NCI-H69 (cell line): ENCODE measurements around the gene GABRG2.

ENCODE experiments used
- DNase-seq: peaks from one replicate; lab custom pipeline; 2025; lab: John Stamatoyannopoulos, UW

GABRG2 gene

DNA sequence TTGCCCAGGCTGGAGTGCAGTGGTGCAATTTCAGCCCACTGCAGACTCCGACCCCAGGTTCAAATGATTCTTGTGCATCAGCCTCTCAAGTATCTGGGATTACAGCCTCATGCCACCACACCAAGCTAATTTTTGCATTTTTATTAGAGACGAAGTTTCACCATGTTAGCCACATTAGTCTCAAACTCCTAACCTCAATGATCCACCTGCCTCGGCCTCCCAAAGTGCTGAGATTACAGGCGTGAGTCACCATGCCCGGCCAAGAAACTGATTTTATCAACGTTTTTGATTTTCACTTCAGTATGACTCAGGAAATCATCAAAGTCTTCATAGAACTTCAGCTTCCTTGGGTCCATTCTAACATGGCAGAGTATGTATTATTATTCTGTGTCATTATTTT is 125.4 kb downstream of the GABRG2 start:
- DNase-seq = no peak

DNA sequence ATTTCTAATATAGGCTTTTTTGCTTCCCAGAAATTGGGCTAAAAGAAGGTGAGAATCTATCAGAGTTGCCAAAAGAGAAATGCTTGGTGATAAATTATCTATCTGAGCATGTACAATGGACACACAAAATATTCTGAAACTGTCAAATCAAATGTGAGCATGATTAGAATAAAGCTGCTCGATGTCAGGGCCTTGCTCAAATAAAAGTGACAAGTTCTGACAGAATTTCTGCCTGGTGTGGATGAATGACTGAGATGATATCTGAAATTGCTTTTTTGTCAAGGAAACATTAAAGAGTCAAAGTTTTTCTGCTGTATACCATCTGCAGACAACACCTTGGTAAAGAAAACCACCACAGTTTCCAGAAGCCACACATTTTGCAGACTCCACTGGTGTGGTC is 128.8 kb downstream of the GABRG2 start:
- no peak for DNase-seq

DNA sequence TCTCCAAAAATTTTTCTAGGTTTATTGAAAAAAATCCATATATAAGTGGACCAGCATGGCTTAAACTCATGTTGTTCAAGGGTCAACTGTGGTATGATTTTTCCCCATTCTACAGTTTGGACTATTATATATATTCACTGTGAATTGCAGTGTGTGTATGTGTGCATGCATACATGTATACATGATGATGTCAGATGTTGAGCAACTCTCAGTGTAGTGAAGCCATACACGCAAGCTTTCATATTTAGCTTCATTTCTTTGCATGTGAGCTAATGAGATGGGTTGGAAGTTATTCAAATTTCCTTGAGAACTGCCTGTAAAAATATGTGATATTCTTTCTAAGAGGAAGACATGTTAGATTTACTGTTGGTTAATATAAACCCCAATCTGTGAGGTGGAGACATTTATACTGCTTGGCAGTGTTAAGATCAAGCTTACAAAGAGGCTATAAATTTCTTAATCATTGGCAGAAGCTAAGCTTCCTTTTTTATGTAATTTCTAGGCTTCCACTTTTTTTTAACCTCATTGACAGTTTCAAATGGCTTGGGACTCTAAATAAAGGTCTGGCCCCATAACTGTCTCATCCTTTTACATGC is 134.8 kb downstream of the GABRG2 start:
- no peak for DNase-seq
